Measurements from ENCODE around the gene KCNN2. TPM values are rescaled to one million over a fixed set of nuclear protein-coding genes. Genes with fewer than 3 reads are reported as not detected.
A peak's percentile ranks its signal among the peaks of the same experiment; 100 is the strongest.

KCNN2 gene
- total RNA-seq (not detected), polyA plus RNA-seq (not detected)

GRCh38 chr5:114361724-114362196, at the start of gene KCNN2:
KCNN2 (plus strand) TSS chr5:114362070; CDS start chr5:114362140, 70 bp downstream.
- H3K27me3 ChIP-seq (ENCODE audit: control insufficient read depth, insufficient read depth, low read length) = peaks cover 9% of the 10 kb centered on the region
- peak in 1 of 3 donors; percentile 7 for DNase-seq
- H3K27me3 Mint-ChIP-seq = peaks cover 34% of the 10 kb centered on the region

GRCh38 chr5:114312658-114313057, 49.2 kb upstream of the KCNN2 start:
- Mint-ChIP-seq H3K36me3 (no peaks in the 10 kb centered on the region), H3K27ac (no peak overlapping the region), H3K4me1 (no peaks in the 10 kb centered on the region), H3K9me3 (peaks cover 0 to 3% (median 0%) of the 10 kb centered on the region in 7 donors), H3K4me3 (no peak overlapping the region), H3K27me3 (no peaks in the 10 kb centered on the region)
- ATAC-seq (ENCODE audit: low read depth in 2 of 2) (no peak), DNase-seq (no peak)
- H3K36me3 ChIP-seq (ENCODE audit: control insufficient read depth, insufficient read depth, low read length) = no peaks in the 10 kb centered on the region
- no peak overlapping the region for H3K27ac ChIP-seq (ENCODE audit: insufficient read depth, low read length, poor library complexity, severe bottlenecking)
- no peak overlapping the region for H3K4me3 ChIP-seq (ENCODE audit: low read depth, low read length)
- no peaks in the 10 kb centered on the region for H3K4me1 ChIP-seq (ENCODE audit: control insufficient read depth, insufficient read depth, low read length, poor library complexity, severe bottlenecking)
- no peaks in the 10 kb centered on the region for H3K27me3 ChIP-seq (ENCODE audit: control insufficient read depth, insufficient read depth, low read length)
- H3K9me3 ChIP-seq (ENCODE audit: control insufficient read depth in 2 of 2, low read length in 2 of 2) = no peaks in the 10 kb centered on the region

More at GRCh38 chr5:114361724-114362196, at the start of gene KCNN2:
- no peak within 1 kb of the TSS for H3K4me3 Mint-ChIP-seq
- Histone ChIP-seq H3K4me1 (ENCODE audit: control insufficient read depth, insufficient read depth, low read length, poor library complexity, severe bottlenecking) (no peaks in the 10 kb centered on the region), H3K36me3 (ENCODE audit: control insufficient read depth, insufficient read depth, low read length) (no peaks in the 10 kb centered on the region), H3K4me3 (ENCODE audit: low read depth, low read length) (no peak within 1 kb of the TSS), H3K9me3 (ENCODE audit: control insufficient read depth in 2 of 2, low read length in 2 of 2) (no peaks in the 10 kb centered on the region), H3K27ac (ENCODE audit: insufficient read depth, low read length, poor library complexity, severe bottlenecking) (no peak within 1 kb of the TSS)
- H3K4me1 Mint-ChIP-seq = peaks cover 0 to 3% (median 0%) of the 10 kb centered on the region in 4 donors
- no peaks in the 10 kb centered on the region for H3K36me3 Mint-ChIP-seq
- H3K27ac Mint-ChIP-seq = no peak within 1 kb of the TSS
- H3K9me3 Mint-ChIP-seq = peaks cover 0 to 5% (median 0%) of the 10 kb centered on the region in 7 donors
- no peak for ATAC-seq (ENCODE audit: low read depth in 2 of 2)

DNA sequence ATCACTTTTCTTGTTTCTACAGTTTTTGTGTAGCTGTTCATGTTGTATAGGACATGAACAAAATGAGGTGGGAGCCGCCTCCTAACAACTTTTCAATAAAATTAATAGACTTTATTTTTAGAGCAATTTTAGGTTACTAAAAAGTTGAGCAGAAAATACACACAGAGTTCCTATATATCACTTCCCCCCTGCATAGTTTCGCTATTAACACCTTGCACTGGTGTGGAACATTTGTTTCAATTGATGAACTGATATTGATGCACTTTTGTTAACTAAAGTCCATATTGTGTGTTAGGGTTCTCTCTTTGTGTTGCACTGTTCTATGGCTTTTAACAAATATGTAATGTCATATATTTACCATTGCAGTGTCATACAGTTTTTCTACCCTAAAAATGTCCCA, 47.8 kb upstream of the KCNN2 start:
- Histone ChIP-seq H3K27ac (ENCODE audit: insufficient read depth, low read length, poor library complexity, severe bottlenecking) (no peak overlapping the region), H3K9me3 (ENCODE audit: control insufficient read depth in 2 of 2, low read length in 2 of 2) (no peaks in the 10 kb centered on the region), H3K27me3 (ENCODE audit: control insufficient read depth, insufficient read depth, low read length) (no peaks in the 10 kb centered on the region), H3K4me3 (ENCODE audit: low read depth, low read length) (no peak overlapping the region), H3K4me1 (ENCODE audit: control insufficient read depth, insufficient read depth, low read length, poor library complexity, severe bottlenecking) (no peaks in the 10 kb centered on the region), H3K36me3 (ENCODE audit: control insufficient read depth, insufficient read depth, low read length) (no peaks in the 10 kb centered on the region)
- no peaks in the 10 kb centered on the region for H3K36me3 Mint-ChIP-seq
- H3K27me3 Mint-ChIP-seq = no peaks in the 10 kb centered on the region
- ATAC-seq (ENCODE audit: low read depth in 2 of 2) = no peak
- no peak overlapping the region for H3K4me3 Mint-ChIP-seq
- peaks cover 0 to 3% (median 0%) of the 10 kb centered on the region in 7 donors for H3K9me3 Mint-ChIP-seq
- no peak overlapping the region for H3K27ac Mint-ChIP-seq
- no peaks in the 10 kb centered on the region for H3K4me1 Mint-ChIP-seq
- no peak for DNase-seq

GRCh38 chr5:114316167-114316566, 45.7 kb upstream of the KCNN2 start:
- DNase-seq (no peak), ATAC-seq (ENCODE audit: low read depth in 2 of 2) (no peak)
- no peaks in the 10 kb centered on the region for H3K36me3 ChIP-seq (ENCODE audit: control insufficient read depth, insufficient read depth, low read length)
- H3K27ac Mint-ChIP-seq = no peak overlapping the region
- H3K27me3 Mint-ChIP-seq = no peaks in the 10 kb centered on the region
- no peaks in the 10 kb centered on the region for H3K9me3 ChIP-seq (ENCODE audit: control insufficient read depth in 2 of 2, low read length in 2 of 2)
- H3K4me3 Mint-ChIP-seq = no peak overlapping the region
- no peaks in the 10 kb centered on the region for H3K4me1 Mint-ChIP-seq
- H3K4me3 ChIP-seq (ENCODE audit: low read depth, low read length) = no peak overlapping the region
- H3K27ac ChIP-seq (ENCODE audit: insufficient read depth, low read length, poor library complexity, severe bottlenecking) = no peak overlapping the region
- peaks cover 0 to 6% (median 0%) of the 10 kb centered on the region in 7 donors for H3K9me3 Mint-ChIP-seq
- no peaks in the 10 kb centered on the region for H3K36me3 Mint-ChIP-seq
- no peaks in the 10 kb centered on the region for H3K4me1 ChIP-seq (ENCODE audit: control insufficient read depth, insufficient read depth, low read length, poor library complexity, severe bottlenecking)
- H3K27me3 ChIP-seq (ENCODE audit: control insufficient read depth, insufficient read depth, low read length) = no peaks in the 10 kb centered on the region

GRCh38 chr5:114317751-114318150, 44.1 kb upstream of the KCNN2 start:
- no peaks in the 10 kb centered on the region for H3K9me3 ChIP-seq (ENCODE audit: control insufficient read depth in 2 of 2, low read length in 2 of 2)
- no peak for DNase-seq
- no peak overlapping the region for H3K4me3 Mint-ChIP-seq

GRCh38 chr5:114319236-114319635, 42.6 kb upstream of the KCNN2 start:
- ATAC-seq (ENCODE audit: low read depth in 2 of 2) (no peak), DNase-seq (no peak)
- H3K27ac ChIP-seq (ENCODE audit: insufficient read depth, low read length, poor library complexity, severe bottlenecking) = no peak overlapping the region
- H3K9me3 Mint-ChIP-seq = peaks cover 0 to 7% (median 0%) of the 10 kb centered on the region in 7 donors
- no peak overlapping the region for H3K4me3 ChIP-seq (ENCODE audit: low read depth, low read length)
- no peaks in the 10 kb centered on the region for H3K27me3 ChIP-seq (ENCODE audit: control insufficient read depth, insufficient read depth, low read length)
- no peak overlapping the region for H3K4me3 Mint-ChIP-seq
- no peaks in the 10 kb centered on the region for H3K9me3 ChIP-seq (ENCODE audit: control insufficient read depth in 2 of 2, low read length in 2 of 2)
- H3K27me3 Mint-ChIP-seq = no peaks in the 10 kb centered on the region
- H3K4me1 Mint-ChIP-seq = no peaks in the 10 kb centered on the region
- H3K4me1 ChIP-seq (ENCODE audit: control insufficient read depth, insufficient read depth, low read length, poor library complexity, severe bottlenecking) = no peaks in the 10 kb centered on the region
- H3K27ac Mint-ChIP-seq = no peak overlapping the region
- no peaks in the 10 kb centered on the region for H3K36me3 Mint-ChIP-seq
- H3K36me3 ChIP-seq (ENCODE audit: control insufficient read depth, insufficient read depth, low read length) = no peaks in the 10 kb centered on the region

More at GRCh38 chr5:114317751-114318150, 44.1 kb upstream of the KCNN2 start:
- Histone ChIP-seq H3K4me3 (ENCODE audit: low read depth, low read length) (no peak overlapping the region), H3K4me1 (ENCODE audit: control insufficient read depth, insufficient read depth, low read length, poor library complexity, severe bottlenecking) (no peaks in the 10 kb centered on the region), H3K27me3 (ENCODE audit: control insufficient read depth, insufficient read depth, low read length) (no peaks in the 10 kb centered on the region), H3K36me3 (ENCODE audit: control insufficient read depth, insufficient read depth, low read length) (no peaks in the 10 kb centered on the region), H3K27ac (ENCODE audit: insufficient read depth, low read length, poor library complexity, severe bottlenecking) (no peak overlapping the region)
- no peaks in the 10 kb centered on the region for H3K36me3 Mint-ChIP-seq
- H3K27ac Mint-ChIP-seq = no peak overlapping the region
- no peaks in the 10 kb centered on the region for H3K4me1 Mint-ChIP-seq
- H3K27me3 Mint-ChIP-seq = no peaks in the 10 kb centered on the region
- no peak for ATAC-seq (ENCODE audit: low read depth in 2 of 2)
- H3K9me3 Mint-ChIP-seq = peaks cover 0 to 7% (median 0%) of the 10 kb centered on the region in 7 donors

GRCh38 chr5:114319821-114320220, 42.0 kb upstream of the KCNN2 start:
- no peaks in the 10 kb centered on the region for H3K36me3 ChIP-seq (ENCODE audit: control insufficient read depth, insufficient read depth, low read length)
- Mint-ChIP-seq H3K4me3 (no peak overlapping the region), H3K4me1 (no peaks in the 10 kb centered on the region), H3K36me3 (no peaks in the 10 kb centered on the region), H3K27me3 (no peaks in the 10 kb centered on the region), H3K9me3 (peaks cover 0 to 6% (median 0%) of the 10 kb centered on the region in 7 donors), H3K27ac (no peak overlapping the region)
- DNase-seq = no peak
- ATAC-seq (ENCODE audit: low read depth in 2 of 2) = no peak
- H3K9me3 ChIP-seq (ENCODE audit: control insufficient read depth in 2 of 2, low read length in 2 of 2) = no peaks in the 10 kb centered on the region
- H3K4me3 ChIP-seq (ENCODE audit: low read depth, low read length) = no peak overlapping the region
- no peaks in the 10 kb centered on the region for H3K4me1 ChIP-seq (ENCODE audit: control insufficient read depth, insufficient read depth, low read length, poor library complexity, severe bottlenecking)
- no peak overlapping the region for H3K27ac ChIP-seq (ENCODE audit: insufficient read depth, low read length, poor library complexity, severe bottlenecking)
- H3K27me3 ChIP-seq (ENCODE audit: control insufficient read depth, insufficient read depth, low read length) = no peaks in the 10 kb centered on the region

GRCh38 chr5:114324282-114324681, 37.6 kb upstream of the KCNN2 start:
- Mint-ChIP-seq H3K4me1 (no peaks in the 10 kb centered on the region), H3K36me3 (no peaks in the 10 kb centered on the region), H3K4me3 (no peak overlapping the region), H3K27me3 (no peaks in the 10 kb centered on the region), H3K27ac (no peak overlapping the region), H3K9me3 (peaks cover 0 to 5% (median 0%) of the 10 kb centered on the region in 7 donors)
- H3K4me1 ChIP-seq (ENCODE audit: control insufficient read depth, insufficient read depth, low read length, poor library complexity, severe bottlenecking) = no peaks in the 10 kb centered on the region
- no peaks in the 10 kb centered on the region for H3K27me3 ChIP-seq (ENCODE audit: control insufficient read depth, insufficient read depth, low read length)
- ATAC-seq (ENCODE audit: low read depth in 2 of 2) = no peak
- no peaks in the 10 kb centered on the region for H3K36me3 ChIP-seq (ENCODE audit: control insufficient read depth, insufficient read depth, low read length)
- H3K27ac ChIP-seq (ENCODE audit: insufficient read depth, low read length, poor library complexity, severe bottlenecking) = no peak overlapping the region
- no peak for DNase-seq
- no peak overlapping the region for H3K4me3 ChIP-seq (ENCODE audit: low read depth, low read length)
- no peaks in the 10 kb centered on the region for H3K9me3 ChIP-seq (ENCODE audit: control insufficient read depth in 2 of 2, low read length in 2 of 2)
